LNCaP clone FGC (cell line): ENCODE results near the gene IL20RB.
"Not testable (repeated sequence)": the region's sequence is repeated elsewhere in the genome, so short reads cannot be mapped to it uniquely, and the experiment has no call there.

ENCODE experiments used
- DNase-seq: peaks from one replicate; pipeline ENCODE4 v3.0.0-alpha.2; 2011; ENCODE audit warnings: low read depth
- H3K4me3 ChIP-seq: 2 replicates; pipeline ENCODE4 v1.5.1; 2011; ENCODE audit warnings: mild to moderate bottlenecking, low read depth, low read length, control low read depth
- CTCF ChIP-seq: IDR thresholded peaks from 2 replicates; pipeline ENCODE4 v1.5.1; 2012; ENCODE audit warnings: mild to moderate bottlenecking; ENCODE audit not compliant: control insufficient read depth, insufficient read depth; ENCODE audit errors: extremely low read depth

The IL20RB gene

DNA sequence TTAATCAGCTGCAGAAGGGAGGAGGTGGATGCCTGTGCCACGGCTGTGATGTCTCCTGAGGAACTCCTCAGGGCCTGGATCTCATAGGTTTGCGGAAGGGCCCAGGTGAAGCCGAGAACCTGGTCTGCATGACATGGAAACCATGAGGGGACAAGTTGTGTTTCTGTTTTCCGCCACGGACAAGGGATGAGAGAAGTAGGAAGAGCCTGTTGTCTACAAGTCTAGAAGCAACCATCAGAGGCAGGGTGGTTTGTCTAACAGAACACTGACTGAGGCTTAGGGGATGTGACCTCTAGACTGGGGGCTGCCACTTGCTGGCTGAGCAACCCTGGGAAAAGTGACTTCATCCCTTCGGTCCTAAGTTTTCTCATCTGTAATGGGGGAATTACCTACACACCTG is 52.4 kb downstream of the IL20RB start:
- TF ChIP-seq CTCF, result no peak
- H3K4me3 ChIP-seq, result no peak overlapping the region
- no peak for DNase-seq

DNA sequence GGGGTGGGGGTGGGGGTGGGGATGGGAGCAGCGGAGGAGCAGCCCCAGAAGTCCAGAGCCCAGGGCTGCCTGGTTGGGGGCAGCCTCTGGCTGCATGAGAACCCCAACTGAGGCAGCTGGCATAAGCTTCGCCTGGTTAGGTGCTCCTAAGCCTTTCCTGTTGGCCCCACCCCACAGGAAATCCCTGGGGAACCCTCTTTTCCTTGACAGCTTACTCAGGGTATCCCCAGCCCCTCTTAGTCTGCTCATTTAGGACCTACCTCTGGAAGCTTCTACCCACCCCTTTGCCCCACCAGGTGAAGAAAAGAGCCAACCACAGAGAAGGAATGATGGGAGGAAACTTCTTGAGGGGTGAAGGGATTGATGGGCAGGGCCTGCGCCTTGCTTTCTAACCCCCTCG is 53.4 kb downstream of the IL20RB start:
- no peak for DNase-seq
- H3K4me3 ChIP-seq, result no peak overlapping the region
- TF ChIP-seq CTCF, result no peak

DNA sequence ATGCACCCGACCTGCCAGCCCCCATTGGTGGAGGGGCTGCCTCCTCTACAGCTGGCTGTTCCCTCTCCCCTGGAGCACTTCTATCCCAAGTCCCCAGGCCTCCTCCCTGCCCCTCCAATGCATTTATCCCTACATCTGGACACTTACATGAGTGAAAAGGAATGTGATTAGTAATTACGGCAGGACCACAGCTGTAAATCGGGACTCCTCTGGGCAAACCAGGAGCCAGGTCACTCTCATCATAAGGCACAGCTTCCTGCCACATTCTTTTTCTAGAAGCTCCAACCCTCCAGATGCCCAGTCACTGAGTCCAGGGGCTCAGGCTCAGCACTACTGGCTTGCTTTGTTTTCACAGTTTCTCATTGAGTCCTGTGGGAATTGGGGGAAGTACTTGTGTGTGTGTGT is 54.3 kb downstream of the IL20RB start:
- no peak overlapping the region for H3K4me3 ChIP-seq
- no peak for TF ChIP-seq CTCF
- DNase-seq, result no peak

DNA sequence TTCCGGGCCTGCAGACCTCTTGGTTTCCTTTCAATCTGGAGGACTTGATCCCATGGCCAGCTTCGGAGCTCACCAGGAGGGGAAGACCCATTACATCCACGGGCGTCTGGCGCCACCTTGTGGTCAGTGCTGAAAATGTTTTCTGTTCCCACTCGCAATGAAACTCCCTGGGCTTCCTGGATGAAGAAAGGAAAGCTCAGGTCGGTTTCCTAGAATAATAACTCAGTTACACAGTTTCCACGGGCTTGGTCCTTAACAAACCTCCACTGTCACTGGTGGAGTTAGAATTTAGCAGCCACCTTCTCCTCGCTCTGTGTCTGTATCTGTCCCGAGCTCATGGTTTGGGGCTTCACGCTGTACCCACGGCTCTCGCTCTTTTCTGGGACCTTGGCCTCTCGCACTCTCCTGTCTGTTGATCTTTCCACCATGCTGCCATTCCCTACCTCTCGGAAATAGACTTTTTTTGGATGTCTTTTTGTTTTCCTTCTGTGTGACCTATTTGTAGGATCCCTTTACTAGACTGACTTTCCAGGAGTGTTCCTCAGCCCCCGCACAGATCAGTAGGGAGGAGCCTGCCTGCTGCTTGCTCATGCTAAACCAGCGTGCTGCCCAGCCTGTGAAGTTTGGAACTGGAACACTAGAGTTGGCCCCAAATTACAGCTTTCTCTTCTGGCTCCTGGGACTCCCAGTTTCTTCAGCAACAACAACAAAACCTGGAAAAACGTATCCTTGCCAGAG is 56.3 kb downstream of the IL20RB start:
- DNase-seq, result peak; percentile 48
- no peak overlapping the region for H3K4me3 ChIP-seq
- TF ChIP-seq CTCF, result peak; percentile 92

DNA sequence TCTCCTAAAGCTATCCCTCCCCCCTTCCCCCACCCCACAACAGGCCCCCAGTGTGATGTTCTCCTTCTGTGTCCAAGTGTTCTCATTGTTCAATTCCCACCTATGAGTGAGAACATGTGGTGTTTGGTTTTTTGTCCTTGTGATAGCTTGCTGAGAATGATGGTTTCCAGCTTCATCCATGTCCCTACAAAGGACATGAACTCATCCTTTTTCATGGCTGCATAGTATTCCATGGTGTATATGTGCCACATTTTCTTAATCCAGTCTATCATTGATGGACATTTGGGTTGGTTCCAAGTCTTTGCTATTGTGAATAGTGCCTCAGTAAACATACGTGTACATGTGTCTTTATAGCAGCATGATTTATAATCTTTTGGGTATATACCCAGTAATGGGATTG is 59.5 kb downstream of the IL20RB start:
- DNase-seq, H3K4me3 ChIP-seq: not testable (repeated sequence)

- no peak for TF ChIP-seq CTCF
- DNase-seq, result peak; percentile 78
- H3K4me3 ChIP-seq, result no peak overlapping the region
These were observed 62.5 kb downstream of the IL20RB start for GRCh38 chr3:137020315-137020714.

GRCh38 chr3:137020888-137021287 is 63.1 kb downstream of the IL20RB start:
- no peak overlapping the region for H3K4me3 ChIP-seq
- DNase-seq, result no peak
- TF ChIP-seq CTCF, result no peak

- no peak for TF ChIP-seq CTCF
- H3K4me3 ChIP-seq, result no peak overlapping the region
- no peak for DNase-seq
These were observed 66.6 kb downstream of the IL20RB start for GRCh38 chr3:137024348-137024747.
